ENCODE data around the gene C19orf85. TPM values are rescaled to one million over a fixed set of nuclear protein-coding genes. Genes with fewer than 3 reads are reported as not detected.
"Not testable (repeated sequence)": the region's sequence is repeated elsewhere in the genome, so short reads cannot be mapped to it uniquely, and the experiment has no call there.

C19orf85 gene
- polyA plus RNA-seq, 6 donors from 2014 or later, result not detected

- H3K9me3 Mint-ChIP-seq, result peaks cover 0 to 7% (median 0%) of the 10 kb centered on the region in 7 donors
- no peak overlapping the region for H3K4me3 Mint-ChIP-seq
Observed at GRCh38 chr19:55432241-55432959, 32.2 kb downstream of the C19orf85 start.

DNA sequence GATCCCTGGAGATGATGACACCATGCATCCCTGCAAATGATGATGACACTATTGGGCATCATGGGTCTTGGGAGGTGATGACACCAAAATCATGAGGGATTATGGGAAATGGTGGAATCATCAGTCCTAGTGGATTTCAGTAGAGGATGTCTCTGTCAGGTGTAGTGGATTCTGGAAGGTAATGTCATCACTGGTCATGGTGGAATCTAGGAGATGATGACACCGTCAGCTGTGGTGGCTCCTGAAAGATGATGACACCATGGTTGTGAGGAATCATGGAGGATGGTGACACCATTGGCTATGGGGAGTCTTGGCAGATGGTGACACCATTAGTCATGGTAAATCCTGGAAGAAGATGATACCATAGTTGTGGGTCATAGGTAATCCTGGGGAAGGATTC, 33.4 kb downstream of the C19orf85 start:
- no peak for ATAC-seq (ENCODE audit: low read depth in 2 of 2)
- no peaks in the 10 kb centered on the region for H3K36me3 Mint-ChIP-seq
- peaks cover 0 to 7% (median 0%) of the 10 kb centered on the region in 7 donors for H3K9me3 Mint-ChIP-seq
- H3K4me1 Mint-ChIP-seq, result peaks cover 0 to 3% (median 0%) of the 10 kb centered on the region in 3 donors
- no peak overlapping the region for H3K4me3 Mint-ChIP-seq
- DNase-seq, result no peak
- H3K27me3 Mint-ChIP-seq, result peaks cover 29 to 59% (median 48%) of the 10 kb centered on the region in 3 donors
- H3K27ac Mint-ChIP-seq, result no peak overlapping the region

More at GRCh38 chr19:55432241-55432959, 32.2 kb downstream of the C19orf85 start:
- H3K4me1 Mint-ChIP-seq, result peaks cover 0 to 3% (median 2%) of the 10 kb centered on the region in 3 donors
- no peak overlapping the region for H3K27ac Mint-ChIP-seq
- peaks cover 40 to 66% (median 60%) of the 10 kb centered on the region in 3 donors for H3K27me3 Mint-ChIP-seq
- ATAC-seq (ENCODE audit: low read depth in 2 of 2) (no peak), DNase-seq (no peak)
- H3K36me3 Mint-ChIP-seq, result no peaks in the 10 kb centered on the region

GRCh38 chr19:55426042-55426441, 38.5 kb downstream of the C19orf85 start:
- H3K27me3 Mint-ChIP-seq, result peaks cover 24 to 51% (median 45%) of the 10 kb centered on the region in 3 donors
- ATAC-seq (ENCODE audit: low read depth in 2 of 2) (no peak), DNase-seq (no peak)
- no peak overlapping the region for H3K4me3 Mint-ChIP-seq
- peaks cover 0 to 2% (median 0%) of the 10 kb centered on the region in 7 donors for H3K9me3 Mint-ChIP-seq
- H3K4me1 Mint-ChIP-seq, result peaks cover 0 to 4% (median 3%) of the 10 kb centered on the region in 3 donors
- no peak overlapping the region for H3K27ac Mint-ChIP-seq
- H3K36me3 Mint-ChIP-seq, result no peaks in the 10 kb centered on the region

- no peak overlapping the region for H3K27ac Mint-ChIP-seq
- no peaks in the 10 kb centered on the region for H3K9me3 Mint-ChIP-seq
- ATAC-seq (ENCODE audit: low read depth in 2 of 2) (no peak), DNase-seq (no peak)
- no peaks in the 10 kb centered on the region for H3K36me3 Mint-ChIP-seq
- peaks cover 0 to 4% (median 3%) of the 10 kb centered on the region in 3 donors for H3K4me1 Mint-ChIP-seq
- H3K27me3 Mint-ChIP-seq, result peaks cover 10 to 36% (median 30%) of the 10 kb centered on the region in 3 donors
- H3K4me3 Mint-ChIP-seq, result peak overlapping the region in 1 of 8 donors; percentile 4
Observed at GRCh38 chr19:55424518-55424917, 40.0 kb downstream of the C19orf85 start.

DNA sequence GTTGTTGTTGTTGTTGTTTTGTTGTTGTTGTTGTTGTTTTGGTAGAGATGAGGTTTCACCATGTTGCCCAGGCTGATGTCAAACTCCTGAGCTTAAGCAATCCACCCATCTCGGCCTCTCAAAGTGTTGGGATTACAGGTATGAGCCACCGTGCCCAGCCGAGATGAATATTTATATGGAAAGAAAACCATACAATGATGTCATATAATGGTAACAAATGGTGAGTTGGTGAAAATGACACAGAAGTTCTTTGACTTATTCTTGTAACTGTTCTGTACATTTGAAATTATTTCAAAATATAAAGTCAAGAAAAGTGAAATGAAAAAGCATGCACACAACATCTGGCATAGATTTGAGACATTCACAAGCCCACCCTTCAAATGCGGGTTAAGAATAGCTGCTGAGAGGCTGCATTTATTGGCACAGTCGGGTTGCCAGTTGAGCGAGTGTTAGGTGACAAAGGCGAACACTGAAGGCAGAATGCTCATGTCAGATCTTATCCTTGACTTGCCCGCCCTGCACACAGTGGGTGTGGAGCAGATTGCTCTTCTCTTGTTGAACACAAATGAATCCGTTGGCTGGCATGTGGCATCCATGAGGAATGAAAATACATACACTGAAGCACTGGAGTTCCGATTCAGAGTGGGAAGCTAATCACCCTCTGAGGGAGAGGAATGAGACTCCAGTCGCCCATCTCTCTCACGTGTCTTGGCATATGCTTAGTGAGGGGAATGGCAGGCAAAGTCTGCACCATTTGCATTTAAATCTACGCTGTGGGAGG, 41.1 kb downstream of the C19orf85 start:
- Mint-ChIP-seq H3K4me3 (no peak overlapping the region), H3K4me1 (peaks cover 0 to 4% (median under 1%) of the 10 kb centered on the region in 3 donors)
- no peak for ATAC-seq (ENCODE audit: low read depth in 2 of 2)

DNA sequence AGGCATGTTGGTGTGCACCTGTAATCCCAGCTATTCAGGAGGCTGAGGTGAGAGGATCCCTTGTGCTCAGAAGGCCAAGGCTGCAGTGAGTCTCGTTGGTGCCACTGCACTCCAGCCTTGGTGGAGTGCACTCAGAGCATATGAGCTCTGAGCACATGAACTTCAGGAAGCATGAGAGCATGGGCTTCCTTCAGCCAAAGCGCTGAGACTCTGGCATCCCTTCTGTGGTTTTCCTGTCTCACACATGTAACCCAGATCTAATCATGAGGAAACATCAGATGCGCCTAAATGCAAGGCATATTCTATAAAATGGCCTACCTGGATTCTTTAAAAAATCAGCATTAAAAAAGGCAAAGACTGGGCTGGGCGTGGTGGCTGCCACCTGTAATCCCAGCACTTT, 43.3 kb downstream of the C19orf85 start:
- not testable (repeated sequence) for DNase-seq
- peak overlapping the region in 2 of 6 donors; percentile 11 to 21 for H3K27ac Mint-ChIP-seq

More for the DNA sequence above, 41.1 kb downstream of the C19orf85 start:
- H3K36me3 Mint-ChIP-seq, result no peaks in the 10 kb centered on the region
- no peak overlapping the region for H3K27ac Mint-ChIP-seq
- DNase-seq, result no peak
- H3K27me3 Mint-ChIP-seq, result peaks cover 10 to 28% (median 19%) of the 10 kb centered on the region in 3 donors
- H3K9me3 Mint-ChIP-seq, result no peaks in the 10 kb centered on the region

GRCh38 chr19:55419624-55420236, 44.8 kb downstream of the C19orf85 start:
- Mint-ChIP-seq H3K27me3 (peaks cover 9 to 23% (median 11%) of the 10 kb centered on the region in 3 donors), H3K36me3 (no peaks in the 10 kb centered on the region), H3K4me1 (peaks cover 0 to 4% (median 0%) of the 10 kb centered on the region in 3 donors), H3K4me3 (no peak overlapping the region), H3K27ac (no peak overlapping the region), H3K9me3 (no peaks in the 10 kb centered on the region)
- DNase-seq (no peak), ATAC-seq (ENCODE audit: low read depth in 2 of 2) (no peak)

More for the DNA sequence above, 43.3 kb downstream of the C19orf85 start:
- not testable (repeated sequence) for ATAC-seq (ENCODE audit: low read depth in 2 of 2); H3K4me1 Mint-ChIP-seq; H3K4me3 Mint-ChIP-seq; H3K36me3 Mint-ChIP-seq; H3K9me3 Mint-ChIP-seq
- H3K27me3 Mint-ChIP-seq, result peaks cover 15 to 23% (median 16%) of the 10 kb centered on the region in 3 donors

- DNase-seq (no peak), ATAC-seq (ENCODE audit: low read depth in 2 of 2) (no peak)
- H3K27me3 Mint-ChIP-seq, result peaks cover 5 to 19% (median 11%) of the 10 kb centered on the region in 3 donors
Observed at GRCh38 chr19:55419103-55419502, 45.4 kb downstream of the C19orf85 start.

GRCh38 chr19:55418185-55418584, 46.4 kb downstream of the C19orf85 start:
- Mint-ChIP-seq H3K4me3 (no peak overlapping the region), H3K9me3 (no peaks in the 10 kb centered on the region), H3K27ac (no peak overlapping the region), H3K27me3 (peaks cover 0 to 14% (median 5%) of the 10 kb centered on the region in 3 donors), H3K36me3 (no peaks in the 10 kb centered on the region), H3K4me1 (peaks cover 0 to 4% (median 0%) of the 10 kb centered on the region in 3 donors)
- peak; percentile 69 to 71 for ATAC-seq (ENCODE audit: low read depth in 2 of 2)
- DNase-seq, result peak; percentile 47

More at GRCh38 chr19:55419103-55419502, 45.4 kb downstream of the C19orf85 start:
- Mint-ChIP-seq H3K36me3 (no peaks in the 10 kb centered on the region), H3K27ac (no peak overlapping the region), H3K4me3 (no peak overlapping the region), H3K9me3 (no peaks in the 10 kb centered on the region), H3K4me1 (peaks cover 0 to 4% (median 0%) of the 10 kb centered on the region in 3 donors)

Other genes with a start within 250 kb of the C19orf85 start
- 1 to 10 TPM in 2 of 6 donors, under 1 TPM in 2, not detected in 2; 0.25 to 1.5 (median 0.76) TPM for gene TMEM86B, start 236.0 kb downstream of the C19orf85 start, polyA plus RNA-seq (ENCODE audit: low read depth in 6 of 6)
- 10 to 100 TPM; 21.4 to 81.1 (median 41.1) TPM for gene PPP6R1, start 205.7 kb downstream of the C19orf85 start, polyA plus RNA-seq (ENCODE audit: low read depth in 6 of 6)
- gene HSPBP1, start 184.6 kb downstream of the C19orf85 start, polyA plus RNA-seq (ENCODE audit: low read depth in 6 of 6), result 10 to 100 TPM; 22.6 to 40.0 (median 32.6) TPM
- gene BRSK1, start 180.8 kb downstream of the C19orf85 start, polyA plus RNA-seq (ENCODE audit: low read depth in 6 of 6), result not detected
- gene TMEM150B, start 139.4 kb downstream of the C19orf85 start, polyA plus RNA-seq (ENCODE audit: low read depth in 6 of 6), result not detected
- 1 to 10 TPM in 4 of 6 donors, under 1 TPM in 1, not detected in 1; 0.83 to 2.4 (median 1.3) TPM for gene KMT5C, start 124.9 kb downstream of the C19orf85 start, polyA plus RNA-seq (ENCODE audit: low read depth in 6 of 6)
- gene COX6B2, start 110.0 kb downstream of the C19orf85 start, polyA plus RNA-seq (ENCODE audit: low read depth in 6 of 6), result not detected
- gene GARIN5B, start 101.5 kb downstream of the C19orf85 start, polyA plus RNA-seq (ENCODE audit: low read depth in 6 of 6), result not detected
- not detected for gene IL11, start 94.3 kb downstream of the C19orf85 start, polyA plus RNA-seq (ENCODE audit: low read depth in 6 of 6)
- gene TMEM190, start 87.9 kb downstream of the C19orf85 start, polyA plus RNA-seq (ENCODE audit: low read depth in 6 of 6), result not detected
- gene TMEM238, start 80.5 kb downstream of the C19orf85 start, polyA plus RNA-seq (ENCODE audit: low read depth in 6 of 6), result under 1 TPM in 4 of 6 donors, not detected in 2; 0.29 to 0.90 (median 0.40) TPM
- 100 to 1,000 TPM; 229 to 734 (median 601) TPM for gene RPL28, start 78.8 kb downstream of the C19orf85 start, polyA plus RNA-seq (ENCODE audit: low read depth in 6 of 6)
- 10 to 100 TPM; 18.8 to 41.3 (median 30.6) TPM for gene UBE2S, start 57.0 kb downstream of the C19orf85 start, polyA plus RNA-seq (ENCODE audit: low read depth in 6 of 6)
- gene SHISA7, start 21.5 kb downstream of the C19orf85 start, polyA plus RNA-seq (ENCODE audit: low read depth in 6 of 6), result not detected
- 10 to 100 TPM; 21.8 to 57.9 (median 28.0) TPM for gene ISOC2, start 3.1 kb downstream of the C19orf85 start, polyA plus RNA-seq (ENCODE audit: low read depth in 6 of 6)
- 1 to 10 TPM in 2 of 6 donors, under 1 TPM in 3, not detected in 1; 0.16 to 2.2 (median 0.94) TPM for gene ZNF628, start 11.9 kb upstream of the C19orf85 start, polyA plus RNA-seq (ENCODE audit: low read depth in 6 of 6)
- gene NAT14, start 20.4 kb upstream of the C19orf85 start, polyA plus RNA-seq (ENCODE audit: low read depth in 6 of 6), result 1 to 10 TPM; 3.4 to 7.5 (median 4.8) TPM
- gene SSC5D, start 23.7 kb upstream of the C19orf85 start, polyA plus RNA-seq (ENCODE audit: low read depth in 6 of 6), result under 1 TPM in 4 of 6 donors, not detected in 2; 0.05 to 0.11 (median 0.09) TPM
- gene SBK2, start 72.4 kb upstream of the C19orf85 start, polyA plus RNA-seq (ENCODE audit: low read depth in 6 of 6), result not detected
- not detected for gene SBK3, start 80.8 kb upstream of the C19orf85 start, polyA plus RNA-seq (ENCODE audit: low read depth in 6 of 6)
- under 1 TPM; 0.13 to 0.85 (median 0.40) TPM for gene ZNF579, start 116.1 kb upstream of the C19orf85 start, polyA plus RNA-seq (ENCODE audit: low read depth in 6 of 6)
- gene FIZ1, start 134.8 kb upstream of the C19orf85 start, polyA plus RNA-seq (ENCODE audit: low read depth in 6 of 6), result 1 to 10 TPM; 2.3 to 5.2 (median 3.2) TPM
- gene ZNF524, start 135.5 kb upstream of the C19orf85 start, polyA plus RNA-seq (ENCODE audit: low read depth in 6 of 6), result 10 to 100 TPM; 25.1 to 42.1 (median 37.1) TPM
- under 1 TPM in 4 of 6 donors, not detected in 2; 0.12 to 0.60 (median 0.18) TPM for gene ZNF865, start 140.9 kb upstream of the C19orf85 start, polyA plus RNA-seq (ENCODE audit: low read depth in 6 of 6)
- 1 to 10 TPM in 4 of 6 donors, under 1 TPM in 1, not detected in 1; 0.95 to 3.5 (median 2.7) TPM for gene ZNF784, start 159.8 kb upstream of the C19orf85 start, polyA plus RNA-seq (ENCODE audit: low read depth in 6 of 6)
- 10 to 100 TPM; 28.4 to 54.2 (median 31.5) TPM for gene ZNF580, start 176.3 kb upstream of the C19orf85 start, polyA plus RNA-seq (ENCODE audit: low read depth in 6 of 6)
- gene ZNF581, start 178.9 kb upstream of the C19orf85 start, polyA plus RNA-seq (ENCODE audit: low read depth in 6 of 6), result 10 to 100 TPM; 60.7 to 82.8 (median 65.4) TPM
- gene CCDC106, start 183.5 kb upstream of the C19orf85 start, polyA plus RNA-seq (ENCODE audit: low read depth in 6 of 6), result 10 to 100 TPM in 3 of 6 donors, 1 to 10 TPM in 3; 8.1 to 13.0 (median 9.7) TPM
- gene U2AF2, start 190.3 kb upstream of the C19orf85 start, polyA plus RNA-seq (ENCODE audit: low read depth in 6 of 6), result 10 to 100 TPM in 3 of 6 donors, 1 to 10 TPM in 3; 3.2 to 13.7 (median 9.3) TPM
- 10 to 100 TPM in 5 of 6 donors, 1 to 10 TPM in 1; 1.0 to 28.9 (median 13.8) TPM for gene EPN1, start 210.5 kb upstream of the C19orf85 start, polyA plus RNA-seq (ENCODE audit: low read depth in 6 of 6)

All from naive B cell (primary cell).